HG03575 (cell line): ENCODE data around the gene MID1.
"Not testable (repeated sequence)": the region's sequence is repeated elsewhere in the genome, so short reads cannot be mapped to it uniquely, and the experiment has no call there.

Source experiments
- ATAC-seq: cut with Tn5 transposase; IDR thresholded peaks from one replicate; pipeline ENCODE4 v1.9.1; 2021; ENCODE audit not compliant: unreplicated experiment, insufficient number of reproducible peaks, low FRiP score; ENCODE audit errors: extremely low read depth

MID1 gene

DNA sequence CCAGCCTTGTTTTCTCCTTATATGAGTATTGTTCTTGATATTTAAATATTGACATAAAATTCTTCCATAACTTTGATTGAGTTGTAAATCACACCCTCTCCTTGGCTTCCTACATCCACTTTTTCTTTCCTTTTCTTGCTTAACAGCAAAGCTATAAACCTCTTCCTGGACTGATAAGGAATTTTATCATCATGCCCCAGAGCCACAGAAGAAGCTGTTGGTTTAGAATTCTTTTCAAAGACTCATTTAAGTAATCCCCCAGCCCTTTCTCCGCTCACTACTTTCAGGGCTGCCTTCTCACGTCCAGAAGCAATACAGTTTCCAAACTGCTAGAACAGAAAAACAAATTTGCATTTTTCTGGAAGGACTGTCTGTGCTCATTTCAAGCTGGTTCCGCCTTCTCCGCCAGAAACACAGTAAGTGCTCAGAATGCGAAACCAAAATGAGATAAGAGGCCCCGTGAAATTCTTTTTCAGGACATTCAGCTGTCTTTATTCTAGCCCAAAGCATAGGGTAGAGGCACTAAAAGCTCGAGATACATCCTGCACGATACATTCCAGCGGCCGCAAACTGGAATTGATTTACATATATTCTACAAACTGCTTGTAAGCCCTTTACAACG lies 849 bp downstream of the MID1 start:
- ATAC-seq: no peak

DNA sequence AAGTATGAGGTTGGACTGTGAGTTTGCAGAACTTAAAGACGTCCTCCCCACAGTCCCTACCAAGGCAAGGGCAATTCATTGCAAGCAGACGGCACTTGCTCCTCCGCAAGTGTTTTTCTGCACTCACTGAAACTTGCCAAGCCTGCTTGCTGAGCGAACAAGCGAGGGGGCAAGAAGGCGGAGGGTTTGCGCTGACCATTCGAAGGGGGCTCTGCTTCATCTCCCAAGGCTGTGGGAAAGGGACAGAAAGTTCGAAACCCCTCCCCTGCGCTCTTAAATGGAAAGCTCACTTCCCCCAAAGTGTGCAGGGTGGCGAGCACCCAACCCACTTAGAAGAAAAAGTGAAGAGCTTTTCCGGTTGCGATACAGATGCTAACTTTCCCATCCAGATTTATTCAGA lies 1.4 kb downstream of the MID1 start:
- no peak for ATAC-seq

GRCh38 chrX:10617999-10618351 lies 2.4 kb downstream of the MID1 start:
- no peak for ATAC-seq

DNA sequence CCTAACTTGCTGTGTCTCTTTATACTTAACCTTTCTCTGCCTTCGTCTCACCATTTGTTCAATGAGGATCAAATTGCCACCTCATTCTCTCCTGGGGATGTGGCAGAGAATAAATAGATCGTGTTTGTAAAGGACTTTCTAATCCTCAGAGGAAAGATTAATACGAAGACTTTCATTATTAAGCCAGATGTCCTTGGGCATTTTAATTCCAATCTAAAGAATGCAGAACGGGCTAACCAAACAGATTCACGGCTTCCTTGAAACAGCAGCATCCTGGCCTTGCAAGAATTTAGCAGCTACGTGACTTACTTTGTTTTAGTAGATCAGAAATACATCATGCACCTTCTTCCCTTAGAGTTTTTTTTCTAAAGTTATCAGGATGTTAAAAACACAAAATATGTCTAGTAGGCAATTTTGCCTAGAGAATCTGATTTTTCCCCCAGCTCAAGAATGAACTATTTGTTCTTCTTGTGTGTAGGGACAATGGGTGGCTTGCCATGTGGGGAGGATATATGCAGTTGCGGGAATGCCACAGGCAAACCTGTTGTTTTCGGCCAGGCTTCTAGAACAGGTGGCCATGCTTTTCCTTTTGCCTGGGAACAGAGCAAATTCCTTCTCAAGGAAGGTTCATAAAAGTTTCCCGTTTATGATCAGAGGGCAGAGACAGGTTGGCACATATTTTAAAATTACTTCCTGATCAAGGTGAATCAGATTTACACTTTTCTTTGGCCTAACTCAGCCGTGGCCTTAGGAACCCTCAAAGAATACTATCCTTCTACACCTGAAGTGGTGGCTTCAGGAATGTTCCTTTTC lies 3.0 kb downstream of the MID1 start:
- ATAC-seq: no peak

GRCh38 chrX:10615931-10616774 lies 4.2 kb downstream of the MID1 start:
- no peak for ATAC-seq

DNA sequence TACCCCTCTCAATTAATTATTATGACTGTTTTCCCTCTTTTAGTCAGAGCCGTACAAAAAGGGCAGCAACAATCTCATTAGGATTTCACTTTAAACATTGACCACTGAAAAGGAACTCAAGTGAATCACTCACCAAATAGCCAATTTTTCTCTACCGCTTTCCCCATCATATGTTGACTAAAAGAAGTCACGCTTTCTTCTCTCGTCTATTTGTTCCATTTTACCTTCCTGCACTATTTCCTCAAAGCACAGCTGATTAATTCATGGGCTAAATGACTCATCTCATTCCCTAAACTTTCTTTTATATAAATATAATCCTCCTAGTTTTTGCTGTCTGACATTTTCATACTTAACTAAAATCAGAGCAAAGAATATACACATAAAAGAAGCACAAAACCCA lies 8.2 kb downstream of the MID1 start:
- ATAC-seq: no peak

GRCh38 chrX:10611441-10612090 lies 8.8 kb downstream of the MID1 start:
- no peak for ATAC-seq

- ATAC-seq: no peak
Observed at GRCh38 chrX:10608099-10608498, 12.3 kb downstream of the MID1 start.

DNA sequence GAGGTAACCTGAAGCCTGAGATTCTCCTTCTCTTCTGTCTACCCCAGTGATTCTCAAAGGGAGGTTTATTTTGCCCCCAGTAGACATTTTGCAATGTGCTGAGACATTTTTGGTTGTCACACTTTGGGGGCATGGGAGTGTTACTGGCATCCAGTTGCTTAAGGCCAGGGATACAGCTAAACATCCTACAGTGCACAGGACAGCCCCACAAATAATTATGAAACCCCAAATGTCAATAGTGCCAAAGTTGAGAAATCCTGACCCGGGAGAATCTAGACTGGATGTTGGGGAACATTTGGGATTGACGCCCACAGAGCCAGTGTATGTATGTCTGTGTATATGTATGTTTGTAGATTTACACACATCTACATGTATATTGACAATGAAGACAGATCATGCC lies 13.2 kb downstream of the MID1 start:
- ATAC-seq: no peak

DNA sequence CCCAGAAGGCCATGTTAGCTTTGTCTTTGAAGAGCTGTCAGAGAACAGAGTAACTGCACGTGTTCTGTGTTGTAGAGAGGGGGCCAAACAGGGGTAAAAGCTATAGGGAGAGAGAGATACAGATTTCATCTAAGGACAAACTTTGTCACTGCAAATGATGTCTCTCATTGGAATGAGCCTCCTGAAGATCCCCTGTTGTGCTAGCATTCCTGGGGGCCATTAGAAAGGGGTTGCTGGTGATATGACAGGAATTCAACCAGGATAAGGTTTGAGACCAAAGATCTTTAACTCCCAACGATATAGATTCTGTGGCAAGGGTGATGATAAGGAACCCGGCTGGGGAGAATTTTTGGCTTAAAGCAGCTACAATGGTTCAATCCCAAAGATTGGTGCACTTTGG lies 16.8 kb downstream of the MID1 start:
- no peak for ATAC-seq

DNA sequence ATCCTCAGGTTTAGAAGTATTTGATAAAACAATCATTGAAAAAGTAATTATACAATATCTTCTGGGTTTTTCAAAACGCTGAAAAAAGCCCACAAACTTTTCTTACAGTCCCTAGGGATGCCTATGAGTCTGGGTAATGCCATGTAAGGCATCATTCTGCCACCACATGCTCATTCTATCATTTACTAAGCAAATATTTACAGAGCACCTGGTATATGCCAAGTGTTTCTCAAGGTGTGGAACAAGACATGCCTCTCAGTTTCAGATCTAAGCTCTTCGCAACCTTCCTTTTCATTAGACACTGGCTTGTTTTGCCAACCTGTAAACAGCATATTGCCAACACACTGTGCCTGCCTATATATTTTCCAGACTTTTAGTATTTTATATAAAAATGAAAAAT lies 17.7 kb downstream of the MID1 start:
- ATAC-seq: no peak

- ATAC-seq: no peak
Observed at GRCh38 chrX:10600479-10600878, 19.9 kb downstream of the MID1 start.

DNA sequence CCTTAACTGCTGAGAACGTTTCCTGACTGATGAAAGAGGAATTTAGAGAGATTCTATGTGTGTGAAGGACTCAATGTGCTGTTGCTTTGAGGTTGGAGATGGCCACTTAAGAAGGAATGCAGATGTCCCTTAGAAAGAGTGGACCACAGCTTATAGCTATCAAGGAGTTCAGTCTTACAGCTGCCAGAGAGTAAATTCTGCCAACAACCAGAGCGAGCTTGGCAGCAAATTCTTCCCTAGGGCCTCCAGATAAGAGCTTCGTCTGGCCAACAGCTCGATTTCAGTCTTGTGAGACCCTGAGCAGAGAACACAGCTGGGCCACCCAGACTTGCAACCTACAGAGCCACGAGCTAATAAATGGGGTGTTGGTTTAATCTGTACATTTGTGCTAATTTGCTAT lies 21.8 kb downstream of the MID1 start:
- ATAC-seq: no peak

DNA sequence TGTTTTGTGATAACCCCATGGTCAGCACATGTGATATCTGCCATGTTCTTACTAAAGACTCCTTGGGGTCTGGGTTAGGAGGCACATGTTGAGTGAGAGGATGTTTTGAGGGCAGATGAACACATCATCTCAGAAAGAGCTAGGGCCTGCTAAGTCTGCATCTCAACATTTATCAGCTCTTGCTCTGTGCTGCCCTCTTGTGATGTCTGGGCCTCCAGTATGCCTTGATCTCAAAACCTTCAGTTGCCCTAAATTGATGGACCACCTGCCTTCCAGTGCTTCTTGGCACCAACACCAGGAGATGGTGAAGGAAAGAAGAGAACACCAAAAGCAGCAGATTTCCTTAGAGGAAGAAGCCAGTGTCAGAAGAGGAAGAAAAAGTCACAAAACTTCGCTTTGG lies 22.5 kb downstream of the MID1 start:
- ATAC-seq: no peak

DNA sequence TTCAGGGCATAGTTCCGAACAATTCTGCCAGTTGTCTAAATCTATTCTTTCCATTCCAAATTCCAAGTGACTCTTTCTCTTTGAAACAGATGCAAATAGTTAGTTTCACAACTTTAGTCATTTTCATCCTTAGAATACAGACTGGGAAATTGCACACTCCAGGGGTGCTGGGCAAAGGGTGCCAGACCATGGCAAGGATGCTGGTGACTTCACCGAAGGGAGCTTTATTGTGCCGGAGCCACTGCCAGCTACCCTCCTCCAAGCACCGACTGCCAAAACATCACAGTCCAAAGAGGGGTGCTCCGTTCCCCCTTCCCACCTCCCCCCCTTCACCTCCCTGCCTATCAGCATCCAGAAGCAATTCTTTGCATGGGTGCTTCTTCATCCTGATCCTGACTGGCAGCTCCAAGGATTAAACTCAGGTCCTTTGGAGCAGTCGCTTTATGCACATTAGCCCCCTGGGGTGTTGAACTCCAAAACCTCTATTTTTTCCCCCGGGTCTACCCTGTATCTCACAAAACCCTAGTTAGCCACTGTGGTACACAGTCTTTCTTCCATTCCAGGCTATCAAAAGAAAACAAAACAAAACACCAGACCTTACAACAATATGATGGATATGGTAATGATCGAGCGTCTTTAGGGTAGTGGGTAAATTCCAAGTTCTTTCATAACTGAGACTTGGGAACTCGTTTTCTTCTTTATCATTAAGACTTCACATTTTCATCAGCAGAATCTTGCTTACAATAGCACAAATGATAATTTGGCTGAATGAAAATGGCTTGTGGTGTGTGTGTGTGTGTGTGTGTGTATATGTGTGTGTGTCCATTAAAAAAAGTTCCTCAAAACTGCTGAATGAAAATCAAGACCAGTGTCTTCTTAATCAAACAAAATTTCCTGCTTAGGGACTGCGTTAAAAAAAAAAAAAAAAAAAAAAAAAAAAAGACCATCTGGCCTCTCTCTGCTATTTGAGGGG lies 28.7 kb downstream of the MID1 start:
- no peak for ATAC-seq

DNA sequence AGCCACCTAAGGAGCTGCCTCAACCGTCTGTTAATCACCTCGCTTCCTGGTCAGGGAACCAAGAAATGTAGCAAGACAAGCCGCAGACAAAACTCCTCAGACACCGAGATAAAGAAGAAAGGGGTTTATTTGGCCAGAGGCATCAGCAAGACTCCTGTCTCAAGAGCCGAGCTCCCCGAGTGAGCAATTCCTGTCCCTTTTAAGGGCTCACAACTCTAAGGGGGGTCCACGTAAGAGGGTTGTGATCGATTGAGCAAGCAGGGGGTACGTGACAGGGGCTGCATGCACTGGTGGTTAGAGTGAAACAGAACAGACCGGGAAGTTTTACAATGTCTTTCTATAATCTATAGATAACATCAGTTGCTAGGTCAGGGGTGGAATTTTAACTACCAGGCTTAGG lies 30.6 kb downstream of the MID1 start:
- not testable (repeated sequence) for ATAC-seq

GRCh38 chrX:10589098-10589497 lies 31.3 kb downstream of the MID1 start:
- ATAC-seq: no peak

DNA sequence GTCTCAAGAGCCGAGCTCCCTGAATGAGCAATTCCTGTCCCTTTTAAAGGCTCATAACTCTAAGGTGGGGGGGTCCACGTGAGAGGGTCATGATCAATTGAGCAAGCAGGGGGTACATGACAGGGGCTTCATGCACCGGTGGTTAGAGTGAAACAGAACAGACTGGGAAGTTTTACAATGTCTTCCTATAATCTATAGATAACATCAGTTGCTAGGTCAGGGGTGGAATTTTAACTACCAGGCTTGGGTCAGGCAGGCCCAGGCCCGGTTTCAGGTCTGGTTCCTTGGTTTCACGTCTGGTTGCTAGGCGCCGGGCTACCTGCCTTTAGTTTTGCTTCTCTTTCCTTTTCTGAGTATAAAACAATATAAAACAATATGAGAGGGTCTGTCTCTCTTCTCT lies 35.5 kb downstream of the MID1 start:
- ATAC-seq: not testable (repeated sequence)
